Ramos (cell line): Measurements from ENCODE around the gene PMM2.

Experiments used
- in situ Hi-C: fragments of 300-500 bp; cut with MboI; formaldehyde crosslinking; loops from one replicate; pipeline ENCODE4 v1.14.3; 2022; ENCODE audit warnings: low sequenced_read_pairs; ENCODE audit not compliant: unreplicated experiment

Gene PMM2

DNA sequence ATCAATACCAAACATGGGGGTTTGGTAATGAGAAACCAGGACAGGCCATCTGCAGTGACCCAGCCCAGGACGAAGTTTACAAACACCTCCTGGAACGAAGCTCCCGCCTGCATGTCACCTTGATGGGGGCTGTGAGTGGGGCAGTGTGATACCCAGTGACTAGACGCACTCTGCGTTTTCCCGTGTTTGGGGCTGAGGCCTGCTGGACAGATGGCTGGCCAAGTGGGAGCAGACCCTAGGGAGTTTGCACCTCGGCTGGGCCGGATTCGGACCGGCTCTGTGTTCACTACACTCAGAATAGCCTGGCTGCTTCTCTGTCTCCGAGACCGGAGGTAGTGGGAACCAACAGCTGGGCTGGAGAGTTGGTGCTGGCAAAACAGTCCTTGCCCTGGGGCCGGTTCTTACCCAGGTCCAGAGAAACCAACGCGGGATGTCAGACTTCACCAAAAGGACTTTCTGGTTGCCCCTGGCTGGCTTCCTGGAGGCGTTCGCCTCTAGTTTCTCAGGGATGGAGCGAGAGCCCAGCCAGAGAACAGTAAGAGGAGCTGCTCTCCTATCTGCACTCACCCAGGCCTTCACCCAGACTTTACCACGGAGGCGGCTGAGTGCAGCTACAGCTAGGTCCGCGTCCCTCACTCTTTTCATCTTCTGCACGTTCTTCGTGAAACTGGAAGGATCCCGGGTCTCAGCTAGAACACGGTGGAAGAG, 50.7 kb downstream of the PMM2 start:
- in situ Hi-C loops, result no loop called here

DNA sequence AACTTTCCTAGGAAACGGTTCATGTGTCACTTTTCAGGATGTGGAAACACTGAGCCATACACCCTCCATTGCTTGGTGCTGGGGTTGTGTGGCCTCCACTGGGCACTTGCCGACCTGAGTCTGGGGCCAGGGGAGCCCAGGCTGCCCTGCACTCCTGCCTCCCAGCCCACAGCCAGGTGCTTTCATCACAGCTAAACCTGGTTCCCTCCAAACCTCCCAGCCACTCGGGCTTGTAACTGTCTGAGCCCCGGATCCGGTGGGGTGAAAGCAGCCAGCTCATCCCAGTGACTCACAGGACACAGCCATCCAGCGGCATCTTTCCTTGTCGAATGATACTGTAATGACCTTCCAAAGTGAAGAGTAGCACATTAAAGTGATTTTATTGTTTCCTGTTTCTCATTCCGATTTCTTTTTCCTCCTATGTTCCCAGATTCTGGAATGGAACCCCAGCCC, 51.3 kb downstream of the PMM2 start:
- in situ Hi-C loops, result no loop called here

DNA sequence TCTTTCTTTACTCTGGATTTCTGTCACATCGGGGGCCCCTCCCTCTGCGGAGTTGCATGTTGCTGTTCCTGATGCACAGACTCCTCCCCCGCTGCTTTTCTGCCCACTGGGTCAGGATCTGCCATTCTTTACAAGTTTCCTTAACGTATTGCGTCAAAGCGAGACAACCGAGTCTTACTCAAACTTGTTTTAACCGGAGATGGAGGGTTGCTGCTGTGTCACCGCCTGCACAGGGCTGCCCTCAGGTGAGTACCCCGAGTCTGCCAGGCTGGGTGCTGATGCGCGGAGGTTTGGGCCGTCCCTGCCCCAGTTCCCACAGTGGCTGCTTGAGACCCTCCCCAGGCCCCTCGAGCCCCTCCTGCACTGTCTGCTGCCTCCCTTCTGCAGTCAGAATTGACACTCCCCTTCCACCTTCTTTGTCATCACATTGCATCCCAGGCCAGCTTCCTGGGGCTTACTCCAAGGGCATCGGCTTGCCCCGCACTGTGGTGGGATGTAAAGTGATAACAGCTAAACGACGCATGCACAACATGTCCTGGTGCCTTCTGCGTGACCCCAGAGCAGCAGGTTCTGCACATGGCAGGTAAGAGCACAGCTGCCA, 51.9 kb downstream of the PMM2 start:
- in situ Hi-C loops, result no loop called here

DNA sequence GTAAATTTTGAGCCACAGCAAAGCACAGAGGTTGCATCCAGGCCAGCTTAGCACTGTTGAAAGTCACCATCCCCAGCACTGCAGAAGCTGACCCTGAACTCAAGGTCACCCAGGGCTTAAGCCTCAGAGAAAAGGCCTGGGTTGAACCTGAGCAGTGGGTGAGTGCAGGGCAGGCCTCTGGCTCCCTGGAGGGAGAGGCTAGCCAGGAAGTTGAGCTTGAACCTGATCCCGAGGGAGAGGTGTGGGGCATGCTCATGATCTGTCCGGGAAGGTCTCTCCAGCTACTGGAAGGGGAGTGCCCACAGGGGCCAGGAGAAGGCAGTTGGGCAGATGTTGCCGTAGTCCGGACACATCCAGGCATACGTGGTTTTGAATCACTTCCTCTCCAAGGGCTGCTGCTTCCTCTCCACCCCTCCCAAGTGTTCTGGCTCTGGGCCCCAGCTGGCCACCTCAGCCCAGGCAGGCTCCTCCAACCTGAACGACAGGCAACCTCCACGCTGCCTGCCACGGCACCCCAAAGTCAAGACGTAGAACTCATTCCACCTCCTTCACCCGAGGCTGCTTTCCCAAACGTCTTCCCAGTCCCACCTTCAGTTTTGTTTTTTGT, 52.7 kb downstream of the PMM2 start:
- in situ Hi-C loops, result no loop called here

DNA sequence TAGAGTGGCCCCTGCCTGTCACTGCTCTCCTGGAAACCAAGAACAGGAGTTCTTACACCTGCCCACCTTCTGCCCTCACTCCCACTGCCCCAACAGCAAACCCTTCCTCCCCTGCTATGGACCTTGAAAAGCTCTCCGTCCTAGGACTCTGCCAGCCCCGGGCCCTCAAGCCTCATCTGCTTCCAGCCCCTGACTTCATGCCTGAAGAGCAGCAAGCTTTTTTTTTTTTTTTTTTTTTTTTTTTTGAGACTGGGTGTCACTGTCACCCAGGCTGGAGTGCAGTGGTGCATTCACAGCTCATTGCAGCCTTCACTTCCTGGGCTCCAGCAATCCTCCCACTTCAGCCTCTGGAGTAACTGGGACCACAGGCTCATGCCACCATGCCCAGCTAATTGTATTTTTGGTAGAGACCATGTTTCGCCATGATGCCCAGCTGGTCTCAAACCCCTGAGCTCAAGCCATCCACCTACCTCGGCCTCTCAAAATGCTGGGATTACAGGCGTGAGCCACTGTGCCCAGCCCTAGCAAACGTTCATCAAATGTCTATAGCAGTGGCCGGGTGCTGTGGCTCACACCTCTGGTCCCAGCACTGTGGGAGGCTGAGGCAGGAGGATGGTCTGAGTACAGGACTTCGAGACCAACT, 54.2 kb downstream of the PMM2 start:
- in situ Hi-C loops, result no loop called here

DNA sequence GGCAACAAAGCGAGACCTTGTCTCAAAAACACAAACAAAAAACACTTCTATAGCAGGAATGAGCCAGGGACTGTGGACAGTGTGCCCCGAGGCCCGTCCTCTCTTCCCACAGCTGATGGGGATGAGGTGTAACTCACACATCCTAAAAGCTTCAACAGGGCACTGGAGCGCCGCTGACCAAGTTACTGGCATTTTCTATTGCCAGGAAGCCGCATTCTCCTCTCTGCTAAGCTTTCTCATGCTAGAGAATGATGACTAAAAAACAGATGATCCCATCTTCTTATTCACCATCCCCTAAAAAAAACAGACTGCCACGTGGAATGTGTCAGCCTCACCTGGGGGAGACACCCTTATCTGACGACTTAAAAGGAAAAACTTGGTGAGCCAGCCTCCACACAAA, 54.9 kb downstream of the PMM2 start:
- in situ Hi-C loops, result no loop called here

DNA sequence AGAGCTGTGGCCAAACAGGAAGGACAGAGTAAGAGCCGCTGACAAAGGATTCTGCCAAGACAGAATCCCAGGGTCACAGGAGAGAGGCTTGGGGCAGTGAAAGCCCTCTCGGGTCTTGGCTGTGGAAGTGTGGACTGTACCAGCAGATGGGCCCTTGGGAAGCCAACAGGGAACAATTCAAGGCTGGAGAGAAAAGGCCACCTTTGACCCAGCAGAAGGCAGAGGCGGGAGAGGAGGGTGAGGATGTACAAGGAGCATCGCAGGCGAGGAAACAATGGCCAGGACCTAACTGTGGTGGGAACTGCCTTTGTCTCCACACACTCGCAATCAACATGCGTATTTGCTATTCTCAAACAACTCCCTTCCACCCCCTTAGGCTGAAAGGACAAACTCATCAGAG, 55.5 kb downstream of the PMM2 start:
- in situ Hi-C loops, result no loop called here

DNA sequence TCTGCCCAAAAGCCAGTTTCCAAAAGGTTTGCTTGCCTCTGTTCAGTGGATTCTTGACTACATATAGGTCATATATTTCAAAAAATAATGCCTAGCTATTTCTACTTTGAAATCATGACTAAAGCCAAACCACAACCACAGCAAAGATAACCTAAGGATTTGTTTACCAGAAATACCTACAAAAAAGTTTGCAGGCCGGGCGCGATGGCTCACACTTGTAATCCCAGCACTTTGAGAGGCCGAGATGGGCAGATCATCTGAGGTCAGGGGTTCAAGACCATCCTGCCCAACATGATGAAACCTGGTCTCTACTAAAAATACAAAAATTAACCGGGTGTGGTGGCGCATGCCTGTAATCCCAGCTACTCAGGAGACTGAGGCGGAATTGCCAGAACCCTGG, 56.0 kb downstream of the PMM2 start:
- in situ Hi-C loops, result no loop called here

DNA sequence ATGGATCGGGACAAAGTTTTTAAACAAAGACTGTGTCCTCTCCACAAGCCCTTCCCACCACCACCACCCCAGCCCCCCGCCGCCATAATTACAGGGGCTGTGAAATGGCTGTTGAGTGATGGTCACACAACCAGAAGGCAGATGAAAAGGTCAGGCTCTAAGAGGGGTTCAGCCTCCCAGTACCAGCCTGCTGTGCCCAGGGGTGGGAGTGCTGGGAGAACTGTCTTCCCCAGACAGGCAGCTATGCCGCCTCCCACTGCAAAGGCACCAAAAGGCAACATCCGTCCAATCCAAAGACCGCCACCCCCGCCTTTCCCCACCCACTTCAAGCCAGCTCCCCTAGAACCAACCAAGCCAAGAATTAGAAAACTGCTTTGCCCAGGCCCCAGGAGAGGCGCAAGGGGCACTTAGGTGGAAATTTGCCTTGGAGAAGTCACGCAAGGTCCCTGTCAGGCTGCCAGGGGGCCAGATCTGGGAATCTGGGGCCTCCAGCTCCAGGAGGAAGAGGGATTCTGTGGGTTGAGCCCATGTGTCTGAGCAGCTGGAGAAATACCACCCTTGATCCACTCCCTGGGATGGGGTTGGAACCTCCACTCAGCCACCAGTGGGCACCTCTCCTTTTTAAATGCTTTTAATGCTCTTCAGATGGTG, 56.8 kb downstream of the PMM2 start:
- in situ Hi-C loops, result no loop called here

DNA sequence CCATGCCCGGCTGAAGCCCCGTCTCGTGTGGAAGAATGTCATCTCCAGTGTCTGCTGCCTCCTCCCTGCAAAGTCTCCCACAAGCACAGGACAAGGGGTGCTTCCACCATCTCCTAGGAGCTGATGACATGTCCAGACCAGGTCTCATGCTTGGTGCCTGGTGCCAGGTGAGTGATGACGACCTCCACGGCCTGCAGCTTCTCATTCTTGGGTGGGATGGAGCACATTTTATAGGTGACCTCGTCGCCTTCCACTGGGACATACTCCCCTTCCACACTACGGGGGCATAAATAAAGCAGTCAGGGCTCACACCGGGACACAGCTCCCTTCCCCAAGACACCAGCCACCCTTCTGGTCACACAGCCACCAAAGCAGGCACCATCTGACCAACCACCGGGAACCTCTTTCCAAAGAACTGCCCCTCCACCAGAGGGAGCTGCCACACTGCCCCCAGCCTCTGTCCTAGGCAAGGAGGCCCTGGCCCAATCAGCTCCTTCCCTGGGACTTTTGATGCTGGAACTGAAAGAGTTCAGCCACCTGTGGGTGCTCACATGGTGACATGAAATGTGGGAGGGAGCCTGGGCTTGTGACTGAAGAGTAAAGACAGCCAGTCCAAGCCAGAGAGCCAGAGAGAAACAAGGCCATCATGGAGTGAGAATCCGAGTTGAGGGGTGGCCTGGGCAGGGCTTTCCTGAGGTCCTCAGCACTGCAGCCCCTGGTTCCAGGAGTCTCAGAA, 57.6 kb downstream of the PMM2 start:
- in situ Hi-C loops, result no loop called here

DNA sequence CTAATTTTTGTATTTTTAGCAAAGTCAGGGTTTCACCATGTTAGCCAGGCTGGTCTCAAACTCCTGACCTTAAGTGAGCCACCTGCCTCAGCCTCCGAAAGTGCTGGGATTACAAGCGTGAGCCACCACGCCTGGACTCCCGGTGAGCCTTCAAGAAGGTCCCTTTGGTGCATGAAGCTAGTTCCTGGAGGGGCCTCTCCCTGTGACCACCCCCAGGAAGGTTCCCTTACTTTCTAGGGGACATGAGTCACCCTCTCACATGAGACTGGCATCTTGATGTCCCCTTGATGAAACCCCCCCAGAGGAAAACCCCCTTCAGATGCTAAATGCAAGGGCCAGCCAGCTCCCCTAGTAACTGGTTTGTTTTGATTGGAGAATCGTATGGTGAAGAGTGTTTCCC, 58.3 kb downstream of the PMM2 start:
- in situ Hi-C loops, result no loop called here

DNA sequence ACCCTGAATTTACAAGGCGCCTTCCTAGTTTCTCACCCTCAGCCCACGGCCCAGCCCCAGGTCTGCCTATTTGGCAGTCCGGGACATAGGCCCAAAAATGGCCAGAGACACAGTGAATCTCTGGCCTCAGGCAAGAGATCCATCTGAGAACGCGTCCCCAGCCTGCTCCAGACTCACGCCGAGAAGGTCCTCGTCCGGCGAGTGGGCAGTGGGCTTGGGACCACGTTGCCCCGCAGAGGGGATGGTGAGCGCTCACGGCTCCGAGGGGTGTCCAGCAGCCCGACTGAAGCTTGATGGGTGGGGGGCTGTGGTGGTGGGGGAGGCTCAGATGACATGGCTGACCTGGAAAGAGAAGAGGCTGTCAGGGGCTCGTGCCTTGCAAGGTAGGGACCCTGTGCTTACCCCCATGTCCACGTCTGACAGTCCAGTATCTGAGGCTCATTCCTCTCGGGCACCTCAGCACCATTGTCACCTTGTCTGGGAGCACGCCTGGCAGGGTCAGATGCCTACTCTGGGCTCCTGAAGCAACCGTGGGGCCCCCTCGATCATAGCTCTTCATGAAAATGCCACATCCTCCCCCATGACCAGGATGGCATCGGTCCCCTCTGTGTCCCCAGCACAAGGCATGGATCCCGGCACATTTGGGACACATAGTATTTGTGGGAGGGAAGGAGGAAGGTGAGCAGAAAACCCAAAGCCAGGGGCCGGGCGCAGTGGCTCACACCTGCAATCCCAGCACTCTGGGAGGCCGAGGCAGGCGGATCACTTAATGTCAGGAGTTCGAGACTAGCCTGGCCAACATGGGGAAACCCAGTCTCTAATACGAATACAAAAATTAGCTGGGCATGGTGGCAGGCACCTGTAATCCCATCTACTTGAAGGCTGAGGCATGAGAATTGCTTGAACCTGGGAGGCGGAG, 61.6 kb downstream of the PMM2 start:
- in situ Hi-C loops, result no loop called here

DNA sequence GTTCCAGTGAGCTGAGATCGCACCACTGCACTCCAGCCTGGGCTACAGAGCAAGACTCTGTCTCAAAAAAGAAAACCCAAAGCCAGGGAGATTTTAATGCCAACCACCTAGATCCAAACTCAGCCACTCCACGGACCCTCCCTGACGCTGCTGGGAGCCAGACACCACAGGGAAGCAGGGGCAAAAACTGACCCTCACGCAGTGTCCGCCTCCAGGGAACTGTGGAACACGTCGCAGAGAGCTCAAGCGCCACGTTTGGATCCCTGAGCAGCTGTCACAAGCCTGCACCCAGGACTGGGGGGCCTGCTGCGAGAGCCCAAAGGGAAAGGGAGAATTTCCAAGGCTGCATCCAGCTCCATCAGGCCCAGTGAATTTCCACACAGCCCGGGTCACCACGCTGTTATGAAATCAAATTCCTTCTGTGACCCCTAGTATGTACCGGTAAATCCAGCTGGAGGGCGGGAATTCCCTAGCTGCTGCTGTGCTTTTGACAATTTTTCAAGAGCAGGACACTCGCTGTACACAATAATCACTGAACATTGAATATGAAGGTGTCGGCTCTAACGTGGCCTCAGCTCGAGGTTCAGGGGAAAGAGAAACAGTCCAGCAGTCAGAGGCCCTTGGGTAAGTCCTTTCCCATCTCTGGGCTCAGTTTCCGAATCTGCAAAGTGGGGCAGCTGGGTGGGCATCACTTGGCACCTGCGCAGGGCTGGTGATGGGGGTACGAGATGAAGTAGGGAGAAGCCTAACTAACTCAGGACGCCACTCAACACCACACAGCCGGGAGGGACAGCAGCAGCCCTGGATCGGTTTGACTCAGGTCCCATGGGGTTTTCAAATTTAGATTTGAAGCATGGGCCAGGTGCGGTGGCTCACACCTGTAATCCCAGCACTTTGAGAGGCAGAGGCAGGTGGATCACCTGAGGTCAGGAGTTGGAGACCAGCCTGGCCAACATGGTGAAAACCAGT, 62.6 kb downstream of the PMM2 start:
- in situ Hi-C loops, result no loop called here

DNA sequence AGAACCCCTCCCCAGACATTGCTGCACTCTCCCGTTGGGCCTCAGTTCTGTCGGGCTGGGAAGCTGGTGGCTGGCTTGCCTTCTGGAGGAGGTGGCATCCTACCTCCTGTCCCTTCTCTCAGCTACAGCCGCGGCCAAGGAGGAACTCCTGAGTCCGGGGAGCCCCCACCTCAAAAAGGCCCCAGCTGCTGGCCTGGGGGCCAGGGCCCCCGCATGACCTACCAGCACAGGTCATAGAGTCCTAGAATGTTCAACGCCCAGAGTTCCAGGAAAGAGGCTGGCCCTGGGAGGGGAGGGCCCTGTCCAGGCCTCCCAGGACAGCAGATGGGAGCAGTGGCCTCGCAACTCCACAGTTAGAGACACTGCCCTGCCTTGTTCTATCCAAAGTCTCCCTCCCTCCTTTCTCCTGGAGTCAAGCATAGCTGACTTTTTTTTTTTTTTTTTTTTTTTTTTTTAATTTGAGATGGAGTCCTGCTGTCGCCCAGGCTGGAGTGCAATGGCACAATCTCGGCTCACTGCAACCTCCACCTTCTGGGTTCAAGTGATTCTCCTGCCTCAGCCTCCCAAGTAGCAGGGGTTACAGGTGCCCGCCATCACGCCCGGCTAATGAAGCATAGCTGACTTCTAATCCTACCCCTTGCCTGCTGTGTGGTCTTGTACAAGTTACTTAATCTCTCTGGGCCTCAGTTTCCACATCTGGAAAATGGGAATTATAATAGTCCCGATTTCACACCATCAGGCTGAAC, 64.1 kb downstream of the PMM2 start:
- in situ Hi-C loops, result no loop called here

DNA sequence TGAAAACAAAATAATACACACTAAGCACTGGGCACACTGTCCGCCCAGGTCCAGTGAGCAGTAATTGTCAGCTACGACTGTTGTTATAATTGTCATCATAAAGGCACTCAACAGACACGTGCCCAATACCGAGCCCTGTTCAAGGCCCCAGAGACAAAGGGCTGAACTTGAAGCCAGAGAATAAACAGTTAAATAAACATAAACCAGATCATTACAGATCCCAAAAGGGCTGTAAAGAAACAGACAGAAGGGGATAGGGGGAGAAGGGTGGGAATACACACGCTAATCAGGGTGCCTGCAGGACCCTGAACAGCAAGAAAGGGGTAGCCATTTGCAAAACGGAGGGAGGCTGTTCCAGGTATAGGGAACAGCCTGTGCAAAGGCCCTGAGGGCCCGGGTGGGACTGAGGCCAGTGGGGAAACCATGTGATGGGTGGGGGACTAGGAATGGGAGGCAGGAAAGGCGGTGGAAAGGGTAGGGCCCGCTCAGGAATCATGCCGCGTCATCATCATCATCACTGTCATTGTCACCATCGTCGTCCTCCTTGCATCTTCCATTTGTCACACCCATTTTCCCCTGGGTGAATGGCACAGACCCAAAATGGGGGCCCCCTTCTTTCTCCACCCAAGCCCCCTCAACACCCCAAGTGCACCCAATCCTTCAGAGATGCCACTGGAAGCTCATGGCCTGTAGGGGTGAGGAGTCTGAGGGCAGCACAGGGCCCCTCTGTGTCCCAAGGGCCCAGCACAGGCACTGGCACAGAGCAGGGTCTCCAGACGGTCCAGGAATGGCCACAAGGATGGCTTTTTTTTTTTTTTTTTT, 64.9 kb downstream of the PMM2 start:
- in situ Hi-C loops, result no loop called here

DNA sequence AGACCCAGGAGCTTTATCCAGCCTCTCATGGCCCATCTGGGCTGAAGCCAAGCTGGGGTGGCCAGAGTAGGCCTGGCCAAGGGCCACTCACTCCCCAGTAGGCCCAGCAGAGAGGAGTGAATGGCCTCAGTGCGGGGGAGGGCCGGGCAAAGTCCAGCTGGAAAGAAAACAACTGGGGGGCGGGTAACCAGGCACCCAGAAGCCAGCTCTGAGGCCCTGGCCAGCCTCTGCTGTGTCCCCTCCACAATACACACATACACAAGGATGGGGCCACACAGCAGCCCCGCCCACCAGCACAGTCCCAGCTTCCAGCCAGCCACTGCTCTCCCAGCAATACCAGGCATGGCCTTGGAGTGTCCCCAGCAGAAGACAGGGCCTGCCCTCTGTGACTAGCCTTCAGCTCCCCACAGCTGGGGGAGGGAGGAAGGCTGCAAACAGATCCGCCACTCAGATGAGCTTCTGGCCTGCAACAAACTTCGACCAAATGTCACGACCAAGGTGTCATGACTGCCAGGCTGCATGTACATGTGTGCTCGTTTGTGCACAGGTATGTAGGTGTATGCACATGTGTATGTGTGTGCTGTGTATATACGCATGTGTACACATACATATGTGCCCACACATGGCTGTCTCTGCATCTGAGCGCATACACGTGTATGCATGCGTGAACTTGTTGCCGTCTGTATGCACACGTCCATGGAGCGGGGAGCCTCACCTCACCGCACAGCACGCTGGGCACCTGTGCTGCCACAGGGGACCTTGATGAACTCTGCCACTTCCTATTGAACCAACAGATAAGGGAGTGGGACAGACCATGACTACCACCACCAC, 66.2 kb downstream of the PMM2 start:
- in situ Hi-C loops, result no loop called here
